T-helper 1 cell (primary cell): ENCODE data around the gene PNPT1.

Experiments used
- DNase-seq, 5 donors: peaks; one replicate each; pipeline ENCODE4 v3.0.0-alpha.2; 2012 to 2020

The PNPT1 gene

GRCh38 chr2:55668956-55669355 lies 24.7 kb downstream of the PNPT1 start:
- DNase-seq: no peak

GRCh38 chr2:55653255-55653654 lies 40.4 kb downstream of the PNPT1 start:
- no peak for DNase-seq

- no peak for DNase-seq
Observed at GRCh38 chr2:55649211-55649610, 44.4 kb downstream of the PNPT1 start.

- no peak for DNase-seq
Observed at GRCh38 chr2:55636831-55637230, 56.8 kb downstream of the PNPT1 start.

GRCh38 chr2:55628931-55629330 lies 64.7 kb downstream of the PNPT1 start:
- DNase-seq: no peak

- DNase-seq: no peak
Observed at GRCh38 chr2:55627915-55628314, 65.7 kb downstream of the PNPT1 start.

- DNase-seq: no peak
Observed at GRCh38 chr2:55621802-55622201, 71.8 kb downstream of the PNPT1 start.

GRCh38 chr2:55620123-55620779 lies 73.4 kb downstream of the PNPT1 start:
- peak in 2 of 5 donors; percentile 4 to 17 for DNase-seq

GRCh38 chr2:55618275-55619055 lies 75.2 kb downstream of the PNPT1 start:
- peak in 4 of 5 donors; percentile 24 to 56 (median 43) for DNase-seq

GRCh38 chr2:55618025-55618274 lies 75.7 kb downstream of the PNPT1 start:
- DNase-seq: no peak

- DNase-seq: peak; percentile 98 to 100 (median 99)
Observed at GRCh38 chr2:55617175-55618024, 76.2 kb downstream of the PNPT1 start, which contains the start of gene PPP4R3B. PPP4R3B (minus strand) TSS chr2:55617622; CDS start chr2:55617285, 337 bp downstream.

- peak in 4 of 5 donors; percentile 20 to 53 (median 37) for DNase-seq
Observed at GRCh38 chr2:55616551-55617174, 77.0 kb downstream of the PNPT1 start.

GRCh38 chr2:55611997-55612396 lies 81.6 kb downstream of the PNPT1 start:
- no peak for DNase-seq

GRCh38 chr2:55610954-55611743 lies 82.5 kb downstream of the PNPT1 start:
- no peak for DNase-seq

GRCh38 chr2:55609938-55610578 lies 83.6 kb downstream of the PNPT1 start:
- no peak for DNase-seq

GRCh38 chr2:55609193-55609794 lies 84.3 kb downstream of the PNPT1 start:
- no peak for DNase-seq

GRCh38 chr2:55607717-55608116 lies 85.9 kb downstream of the PNPT1 start:
- DNase-seq: no peak

GRCh38 chr2:55604027-55604565 lies 89.5 kb downstream of the PNPT1 start:
- no peak for DNase-seq

GRCh38 chr2:55601849-55602248 lies 91.8 kb downstream of the PNPT1 start:
- DNase-seq: no peak

- no peak for DNase-seq
Observed at GRCh38 chr2:55598056-55598795, 95.4 kb downstream of the PNPT1 start.
